ENCODE results near the gene LIN28A.

GRCh38 chr1:26438041-26438440 lies 27.4 kb downstream of the LIN28A start:
- TF ChIP-seq EZH2 (IDR thresholded peaks at IDR 0.05; ENCODE audit: borderline replicate concordance, insufficient read depth, low read depth, low read length, poor library complexity, severe bottlenecking) (no peak), CTCF (IDR thresholded peaks at IDR 0.05) (no peak)

Data from B cell (primary cell).